ENCODE results near the gene MORN3. TPM values are rescaled to one million over a fixed set of nuclear protein-coding genes. Genes with fewer than 3 reads are reported as not detected.
"Not testable (repeated sequence)": the region's sequence is repeated elsewhere in the genome, so short reads cannot be mapped to it uniquely, and the experiment has no call there.

MORN3 gene
- polyA plus RNA-seq, 1 donor (not counting 4 experiments of a cell fraction or from before 2014, with no cell fraction given) = 0.30 TPM

DNA sequence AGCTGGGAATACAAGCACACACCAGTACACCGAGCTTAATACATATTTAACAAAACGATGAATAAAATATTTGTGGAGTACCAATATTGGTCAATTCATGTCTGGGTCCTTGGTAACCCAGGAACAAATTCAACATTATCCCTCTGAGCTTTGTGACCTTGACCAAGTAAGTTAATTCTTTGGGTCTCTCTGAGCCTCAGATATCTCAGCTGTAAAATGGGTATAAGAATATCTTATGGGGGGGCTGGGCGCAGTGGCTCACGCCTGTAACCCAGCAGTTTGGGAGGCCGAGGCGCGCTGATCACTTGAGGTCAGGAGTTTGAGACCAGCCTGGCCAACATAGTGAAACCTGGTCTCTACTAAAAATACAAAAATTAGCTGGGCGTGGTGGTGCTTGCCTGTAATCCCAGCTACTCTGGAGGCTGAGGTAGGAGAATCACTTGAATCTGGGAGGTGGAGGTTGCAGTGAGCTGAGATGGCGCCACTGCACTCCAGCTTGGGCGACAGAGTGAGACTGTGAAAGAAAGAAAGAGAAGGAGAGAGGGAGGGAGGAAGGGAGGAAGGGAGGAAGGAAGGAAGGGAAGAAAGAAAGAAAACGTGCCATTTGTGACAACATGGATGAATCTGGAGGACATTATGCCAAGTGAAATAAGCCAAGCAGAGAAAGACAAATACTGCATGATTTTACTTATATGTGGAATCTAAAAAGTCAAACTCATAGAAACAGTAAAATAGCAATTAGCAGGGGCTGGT lies 7.9 kb downstream of the MORN3 start:
- H3K9ac ChIP-seq (ENCODE audit: control insufficient read depth, extremely low read depth, insufficient read depth, low read length) = not testable (repeated sequence)

DNA sequence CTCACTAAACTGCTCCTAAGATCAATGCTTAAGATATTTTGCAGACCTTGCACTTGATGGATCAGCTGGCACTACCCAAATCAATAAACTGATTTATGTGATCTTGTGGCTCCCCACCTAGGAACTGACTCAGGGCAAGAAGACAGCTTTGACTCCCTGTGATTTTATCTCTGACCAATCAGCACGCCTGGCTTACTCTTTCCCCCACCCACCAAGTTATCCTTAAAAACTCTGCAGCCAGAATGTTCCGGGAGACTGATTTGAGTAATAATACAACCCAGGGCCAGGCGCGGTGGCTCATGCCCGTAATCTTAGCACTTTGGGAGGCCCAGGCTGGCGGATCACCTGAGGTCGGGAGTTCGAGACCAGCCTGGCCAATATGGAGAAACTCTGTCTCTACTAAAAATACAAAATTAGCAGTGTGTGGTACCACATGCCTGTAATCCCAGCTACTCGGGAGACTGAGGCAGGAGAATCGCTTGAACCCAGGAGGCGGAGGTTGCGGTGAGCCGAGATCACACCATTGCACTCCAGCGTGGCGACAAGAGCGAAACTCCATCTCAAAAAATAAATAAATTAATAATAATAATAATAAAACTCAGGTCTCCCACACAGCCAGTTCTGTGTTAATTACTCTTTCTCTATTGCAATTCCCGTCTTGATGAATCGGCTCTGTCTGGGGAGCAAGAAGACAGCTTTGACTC lies 12.0 kb downstream of the MORN3 start:
- no peaks in the 10 kb centered on the region for H4K20me1 ChIP-seq (ENCODE audit: control insufficient read depth, extremely low read depth, insufficient read depth, low read length)
- peak overlapping the region; percentile 23 for H2AFZ ChIP-seq (ENCODE audit: control insufficient read depth, low read length)
- no peaks in the 10 kb centered on the region for H3K9me3 ChIP-seq (ENCODE audit: control insufficient read depth, low read depth, low read length)
- no peaks in the 10 kb centered on the region for H3K27me3 ChIP-seq (ENCODE audit: control insufficient read depth, extremely low read depth, insufficient read depth, low read length)
- H3K79me2 ChIP-seq (ENCODE audit: control insufficient read depth, insufficient read depth, low read length) = no peaks in the 10 kb centered on the region
- dilution Hi-C loops (cut with MboI; ENCODE audit: extremely low pct_ligation_motif_present, low sequenced_read_pairs) = no loop called here
- H3K4me3 ChIP-seq (ENCODE audit: control insufficient read depth in 2 of 3, extremely low read depth in 1 of 3, insufficient read depth in 2 of 3, low read depth in 1 of 3, low read length in 3 of 3) = no peak overlapping the region
- TF ChIP-seq, protein P1, sequence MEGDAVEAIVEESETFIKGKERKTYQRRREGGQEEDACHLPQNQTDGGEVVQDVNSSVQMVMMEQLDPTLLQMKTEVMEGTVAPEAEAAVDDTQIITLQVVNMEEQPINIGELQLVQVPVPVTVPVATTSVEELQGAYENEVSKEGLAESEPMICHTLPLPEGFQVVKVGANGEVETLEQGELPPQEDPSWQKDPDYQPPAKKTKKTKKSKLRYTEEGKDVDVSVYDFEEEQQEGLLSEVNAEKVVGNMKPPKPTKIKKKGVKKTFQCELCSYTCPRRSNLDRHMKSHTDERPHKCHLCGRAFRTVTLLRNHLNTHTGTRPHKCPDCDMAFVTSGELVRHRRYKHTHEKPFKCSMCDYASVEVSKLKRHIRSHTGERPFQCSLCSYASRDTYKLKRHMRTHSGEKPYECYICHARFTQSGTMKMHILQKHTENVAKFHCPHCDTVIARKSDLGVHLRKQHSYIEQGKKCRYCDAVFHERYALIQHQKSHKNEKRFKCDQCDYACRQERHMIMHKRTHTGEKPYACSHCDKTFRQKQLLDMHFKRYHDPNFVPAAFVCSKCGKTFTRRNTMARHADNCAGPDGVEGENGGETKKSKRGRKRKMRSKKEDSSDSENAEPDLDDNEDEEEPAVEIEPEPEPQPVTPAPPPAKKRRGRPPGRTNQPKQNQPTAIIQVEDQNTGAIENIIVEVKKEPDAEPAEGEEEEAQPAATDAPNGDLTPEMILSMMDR (optimal IDR thresholded peaks at IDR 0.05 in 1 of 3, IDR thresholded peaks at IDR 0.05 in 1 of 3, conservative IDR thresholded peaks at IDR 0.05 in 1 of 3; ENCODE audit: extremely low read depth in 1 of 3, insufficient read depth in 2 of 3, low read length in 3 of 3) = no peak
- no peak for TF ChIP-seq EZH2 (IDR thresholded peaks at IDR 0.05; ENCODE audit: low read length)
- no peaks in the 10 kb centered on the region for H3K9me1 ChIP-seq (ENCODE audit: control insufficient read depth, extremely low read depth, insufficient read depth, low read length)
- peaks cover 13% of the 10 kb centered on the region for H3K4me1 ChIP-seq (ENCODE audit: control insufficient read depth, extremely low read depth, insufficient read depth, low read length)
- H3K4me2 ChIP-seq (ENCODE audit: control insufficient read depth, extremely low read depth, insufficient read depth, low read depth, low read length) = no peak overlapping the region
- no peak overlapping the region for H3K27ac ChIP-seq (ENCODE audit: control insufficient read depth, insufficient read depth, low read length)
- H3K9ac ChIP-seq (ENCODE audit: control insufficient read depth, extremely low read depth, insufficient read depth, low read length) = no peak overlapping the region
- DNase-seq (ENCODE audit: low read depth, low spot score) (no peak), FAIRE-seq (peak; percentile 53)
- no peaks in the 10 kb centered on the region for H3K36me3 ChIP-seq (ENCODE audit: control insufficient read depth in 2 of 2, extremely low read depth in 1 of 2, insufficient read depth in 2 of 2, low read length in 2 of 2)

More for the DNA sequence above, 7.9 kb downstream of the MORN3 start:
- H3K27me3 ChIP-seq (ENCODE audit: control insufficient read depth, extremely low read depth, insufficient read depth, low read length); H3K4me3 ChIP-seq (ENCODE audit: control insufficient read depth in 2 of 3, extremely low read depth in 1 of 3, insufficient read depth in 2 of 3, low read depth in 1 of 3, low read length in 3 of 3); H3K9me1 ChIP-seq (ENCODE audit: control insufficient read depth, extremely low read depth, insufficient read depth, low read length); H3K36me3 ChIP-seq (ENCODE audit: control insufficient read depth in 2 of 2, extremely low read depth in 1 of 2, insufficient read depth in 2 of 2, low read length in 2 of 2); H2AFZ ChIP-seq (ENCODE audit: control insufficient read depth, low read length); H3K79me2 ChIP-seq (ENCODE audit: control insufficient read depth, insufficient read depth, low read length); H4K20me1 ChIP-seq (ENCODE audit: control insufficient read depth, extremely low read depth, insufficient read depth, low read length); H3K4me2 ChIP-seq (ENCODE audit: control insufficient read depth, extremely low read depth, insufficient read depth, low read depth, low read length); FAIRE-seq; H3K27ac ChIP-seq (ENCODE audit: control insufficient read depth, insufficient read depth, low read length); DNase-seq (ENCODE audit: low read depth, low spot score); dilution Hi-C loops (cut with MboI; ENCODE audit: extremely low pct_ligation_motif_present, low sequenced_read_pairs); H3K9me3 ChIP-seq (ENCODE audit: control insufficient read depth, low read depth, low read length): not testable (repeated sequence)
- peaks cover 10% of the 10 kb centered on the region for H3K4me1 ChIP-seq (ENCODE audit: control insufficient read depth, extremely low read depth, insufficient read depth, low read length)

Measured in keratinocyte (primary cell).